Ovary (tissue), 9 donors: ENCODE results near the gene CACNA1C. TPM values are rescaled to one million over a fixed set of nuclear protein-coding genes. Genes with fewer than 3 reads are reported as not detected.

ENCODE experiments used
- DNase-seq, 5 donors: peaks; one replicate each; pipeline ENCODE4 v3.0.0-alpha.2; 2019 to 2020
- H3K27ac ChIP-seq, 2 donors: fragments of 200-600 bp; one replicate each; pipeline versions ENCODE4 v1.5.1 to v1.8.0; 2019 to 2022
- H3K27me3 ChIP-seq: fragments of 200-600 bp; one replicate; pipeline ENCODE4 v1.8.0; 2022
- H3K36me3 ChIP-seq: fragments of 200-600 bp; sonication (generic); one replicate; pipeline ENCODE4 v1.5.1; 2019
- H3K4me1 ChIP-seq: one replicate; pipeline ENCODE4 v1.8.1; 2013; ENCODE audit warnings: mild to moderate bottlenecking, moderate library complexity; ENCODE audit not compliant: insufficient read depth
- H3K4me3 ChIP-seq: fragments of 200-600 bp; sonication (generic); one replicate; pipeline ENCODE4 v1.5.1; 2017
- H3K9me3 ChIP-seq, 2 donors: fragments of 200-600 bp in 1 of 2; sonication (generic) in 1 of 2; one replicate each; pipeline versions ENCODE4 v1.5.1 to v1.8.1; 2013 to 2019; ENCODE audit warnings: mild to moderate bottlenecking in 1 of 2, moderate library complexity in 1 of 2
- CTCF ChIP-seq, 3 donors: fragments of 450-650 bp in 2 of 3; fragments of 200-600 bp in 1 of 3; IDR thresholded peaks; one replicate each; pipeline versions ENCODE4 v1.5.1 to v1.8.0; 2016 to 2022; ENCODE audit warnings: antibody characterized with exemption in 3 of 3, mild to moderate bottlenecking in 1 of 3
- EP300 ChIP-seq: sonication (generic); formaldehyde crosslinking; IDR thresholded peaks from one replicate; pipeline ENCODE4 v1.6.1; 2017; ENCODE audit warnings: antibody characterized with exemption
- POLR2A ChIP-seq: fragments of 450-650 bp; IDR thresholded peaks from one replicate; pipeline ENCODE4 v1.6.1; 2017; ENCODE audit warnings: antibody characterized with exemption, mild to moderate bottlenecking, moderate library complexity
- WGBS, 3 donors: extraction: QIAGEN DNeasy Blood & Tissue Kit in 1 of 3; methylation state at CpG; one replicate each; pipeline versions ENCODE4 v1.1.5 to v1.1.7; 2013 to 2017; 5-methylcytosine and 5-hydroxymethylcytosine counted together
- intact Hi-C, 4 donors: fragments of 100-400 bp; cut with DNase I; formaldehyde crosslinking; loops; one replicate each; pipeline versions ENCODE4 v1.11.0 to v1.15.1; 2022 to 2023
- polyA plus RNA-seq, 2 donors: library from polyadenylated mRNA; stranded (reverse); fragments of 200-250 nt in 1 of 2; fragments of 350-450 nt in 1 of 2; fragmentation: Illumina TruSeq in 1 of 2; extraction: RNeasy Lipid Tissue Mini Kit (QIAGEN cat#74804) in 1 of 2; gene quantifications; one replicate each; pipeline ENCODE4 v1.2.3, GENCODE V29; 2013 to 2014
- total RNA-seq, 7 donors: library from RNA; depleted of rRNA in 2 of 7; stranded (reverse); fragments of >200 nt in 2 of 7; fragmentation: NEBNext Ultra II Directional in 3 of 7; extraction: Animal tissue kit (Norgen Biotek cat#: 25700) in 3 of 7; gene quantifications; one replicate each; pipeline versions ENCODE4 v1.1.0 to v1.2.4, GENCODE V29; 2016 to 2023
- donor health status: DM: no; HTN: no; CAD: no; lungs with moderate emphysema.
- donor health status: DM: no; HTN: no; CAD: no.
- donor health status: Bipolar disorder and iron deficiency.
- donor health status: DM: yes; HTN: yes; CAD: no.
- donor health status: DM: no; HTN: no; CAD: no.
- donor health status: DM: yes; HTN: yes; CAD: no.

Gene CACNA1C
- total and polyA plus RNA-seq, 9 donors, result 2.2 to 8.3 (median 3.7) TPM

- TF ChIP-seq EP300 (no peak), POLR2A (no peak)
- no peak for DNase-seq
- Histone ChIP-seq H3K4me1 (no peaks in the 10 kb centered on the region), H3K27me3 (no peaks in the 10 kb centered on the region), H3K9me3 (no peaks in the 10 kb centered on the region), H3K27ac (no peak overlapping the region), H3K4me3 (no peak overlapping the region), H3K36me3 (no peaks in the 10 kb centered on the region)
- intact Hi-C loops, result no loop called here
- WGBS, 3 donors, result 84 to 92% (median 90%) methylated on average over 9 of the region's 9 CpGs
Observed at GRCh38 chr12:2405039-2405438, 352.3 kb downstream of the CACNA1C start.

GRCh38 chr12:2406903-2407302, 354.1 kb downstream of the CACNA1C start:
- intact Hi-C loops, result no loop called here

GRCh38 chr12:2408262-2408661, 355.5 kb downstream of the CACNA1C start:
- Histone ChIP-seq H3K9me3 (no peaks in the 10 kb centered on the region), H3K27me3 (no peaks in the 10 kb centered on the region), H3K36me3 (no peaks in the 10 kb centered on the region), H3K4me1 (no peaks in the 10 kb centered on the region), H3K4me3 (no peak overlapping the region), H3K27ac (no peak overlapping the region)
- intact Hi-C loops, result no loop called here
- 73 to 77% (median 75%) methylated on average over 3 of the region's 3 CpGs for WGBS, 3 donors
- TF ChIP-seq EP300 (no peak), CTCF (IDR thresholded peaks at IDR 0.05) (no peak), POLR2A (no peak)
- no peak for DNase-seq

More at GRCh38 chr12:2406903-2407302, 354.1 kb downstream of the CACNA1C start:
- Histone ChIP-seq H3K4me1 (no peaks in the 10 kb centered on the region), H3K27me3 (no peaks in the 10 kb centered on the region), H3K4me3 (no peak overlapping the region), H3K9me3 (no peaks in the 10 kb centered on the region), H3K27ac (no peak overlapping the region), H3K36me3 (no peaks in the 10 kb centered on the region)
- DNase-seq, result no peak
- TF ChIP-seq POLR2A (no peak), CTCF (IDR thresholded peaks at IDR 0.05) (no peak), EP300 (no peak)
- 51 to 62% (median 51%) methylated on average over 10 of the region's 10 CpGs for WGBS, 3 donors

- 84 to 92% (median 90%) methylated on average over 21 of the region's 21 CpGs for WGBS, 3 donors
- no peak for DNase-seq
- TF ChIP-seq POLR2A, result no peak
- Histone ChIP-seq H3K9me3 (no peaks in the 10 kb centered on the region), H3K4me1 (peaks cover 2% of the 10 kb centered on the region), H3K27me3 (no peaks in the 10 kb centered on the region), H3K4me3 (no peak overlapping the region), H3K36me3 (no peaks in the 10 kb centered on the region), H3K27ac (no peak overlapping the region)
- intact Hi-C loops, result no loop called here
Observed at GRCh38 chr12:2409656-2410265, 357.0 kb downstream of the CACNA1C start.

GRCh38 chr12:2410496-2410895, 357.7 kb downstream of the CACNA1C start:
- no peak overlapping the region for H3K4me3 ChIP-seq
- no peaks in the 10 kb centered on the region for H3K36me3 ChIP-seq
- H3K4me1 ChIP-seq, result peaks cover 6% of the 10 kb centered on the region
- H3K27me3 ChIP-seq, result no peaks in the 10 kb centered on the region
- TF ChIP-seq POLR2A (no peak), CTCF (IDR thresholded peaks at IDR 0.05) (no peak)
- WGBS, 3 donors, result 93 to 97% (median 94%) methylated on average over 10 of the region's 10 CpGs
- intact Hi-C loops, result no loop called here
- H3K9me3 ChIP-seq, result no peaks in the 10 kb centered on the region
- H3K27ac ChIP-seq, result no peak overlapping the region
- no peak for DNase-seq
